Natural killer cell (primary cell): ENCODE data around the gene SHC4. TPM values are rescaled to one million over a fixed set of nuclear protein-coding genes. Genes with fewer than 3 reads are reported as not detected.

Experiments
- ATAC-seq, 3 donors: fragments of 150-1000 bp in 2 of 3; fragments of 200-7000 bp in 1 of 3; cut with Tn5 transposase; 1 replicate in 1 of 3; 2 replicates in 2 of 3; pipeline ENCODE4 v1.10.0; 2021; ENCODE audit warnings: mild to moderate bottlenecking in 2 of 3, moderate library complexity in 2 of 3
- DNase-seq, 2 donors: peaks; one replicate each; pipeline versions ENCODE4 v3.0.0 to v3.0.0-alpha.2; 2013 to 2021; ENCODE audit warnings: mixed read lengths in 1 of 2
- H3K27ac ChIP-seq: one replicate; pipeline ENCODE4 v1.5.1; 2013; ENCODE audit warnings: mild to moderate bottlenecking, low read length
- H3K27me3 ChIP-seq: one replicate; pipeline ENCODE4 v1.6.1; 2013; ENCODE audit warnings: low read length; ENCODE audit not compliant: control insufficient read depth, insufficient read depth
- H3K36me3 ChIP-seq: one replicate; pipeline ENCODE4 v1.6.1; 2013; ENCODE audit warnings: low read length; ENCODE audit not compliant: control insufficient read depth, insufficient read depth
- H3K4me1 ChIP-seq: one replicate; pipeline ENCODE4 v1.6.1; 2013; ENCODE audit warnings: low read length; ENCODE audit not compliant: control insufficient read depth, insufficient read depth
- H3K4me3 ChIP-seq: one replicate; pipeline ENCODE4 v1.5.1; 2013; ENCODE audit warnings: low read length
- H3K9me3 ChIP-seq: one replicate; pipeline ENCODE4 v1.6.1; 2013; ENCODE audit warnings: low read length; ENCODE audit not compliant: control insufficient read depth, insufficient read depth
- H3K27ac Mint-ChIP-seq, 2 donors: one replicate each; pipeline ENCODE4 v1.8.0; 2022; ENCODE audit warnings: mild to moderate bottlenecking in 2 of 2, mixed read lengths in 2 of 2, moderate library complexity in 1 of 2
- H3K27me3 Mint-ChIP-seq, 2 donors: one replicate each; pipeline ENCODE4 v1.8.0; 2022; ENCODE audit warnings: low read depth in 2 of 2, mixed read lengths in 2 of 2
- H3K36me3 Mint-ChIP-seq: one replicate; pipeline ENCODE4 v1.8.0; 2022; ENCODE audit warnings: mixed read lengths
- H3K4me1 Mint-ChIP-seq, 2 donors: one replicate each; pipeline ENCODE4 v1.8.0; 2022; ENCODE audit warnings: mixed read lengths in 2 of 2
- H3K4me3 Mint-ChIP-seq: one replicate; pipeline ENCODE4 v1.8.0; 2022; ENCODE audit warnings: mild to moderate bottlenecking, moderate library complexity, mixed read lengths
- H3K9me3 Mint-ChIP-seq, 2 donors: one replicate each; pipeline ENCODE4 v1.8.0; 2022; ENCODE audit warnings: mixed read lengths in 2 of 2
- WGBS: methylation state at CpG from one replicate; pipeline ENCODE4 v1.1.7; 2013; ENCODE audit warnings: missing lambda C conversion rate; ENCODE audit not compliant: insufficient coverage; 5-methylcytosine and 5-hydroxymethylcytosine counted together
- intact Hi-C: fragments of 100-400 bp; cut with micrococcal nuclease; formaldehyde crosslinking; loops from one replicate; pipeline ENCODE4 v1.14.2; 2022
- total RNA-seq, 4 donors: library from RNA; stranded (reverse); fragments of 120-200 nt in 1 of 4; gene quantifications; one replicate each; pipeline versions ENCODE4 v1.2.3 to v1.2.4, GENCODE V29; 2013 to 2022
- TF ChIP-seq, protein P1 (sequence below): fragments of 200-600 bp; IDR thresholded peaks from one replicate; pipeline ENCODE4 v1.8.0; 2022; ENCODE audit warnings: antibody characterized with exemption

Gene SHC4
- total RNA-seq, 3 donors from 2014 or later (not counting 1 experiment from before 2014, with no cell fraction given): 0.19 to 0.43 (median 0.20) TPM

DNA sequence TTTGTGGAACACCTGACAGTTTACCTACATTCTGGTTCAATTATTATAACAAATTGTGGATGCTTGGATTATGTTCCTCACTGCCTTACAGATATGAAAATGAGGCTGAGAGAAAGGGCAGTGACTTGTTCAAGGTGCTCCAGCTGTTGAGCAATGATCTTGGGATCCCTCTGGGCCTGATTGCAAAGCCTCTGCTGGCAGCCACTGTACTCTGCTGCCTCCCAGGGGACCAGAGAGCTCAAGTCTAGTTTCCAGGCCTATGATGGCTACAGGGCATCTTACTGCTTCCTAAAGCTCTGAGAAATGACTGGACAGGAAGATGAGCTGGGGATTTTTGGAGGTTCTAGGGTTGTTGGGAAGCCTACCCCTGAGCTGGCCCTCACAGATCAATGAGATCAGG, 2.3 kb upstream of the SHC4 start:
- Mint-ChIP-seq H3K36me3 (no peaks in the 10 kb centered on the region), H3K27ac (peak overlapping the region in 1 of 2 donors; percentile 68), H3K4me3 (peak overlapping the region; percentile 38), H3K27me3 (peaks cover 0 to 6% of the 10 kb centered on the region in 2 donors), H3K9me3 (no peaks in the 10 kb centered on the region), H3K4me1 (peaks cover 41 to 44% of the 10 kb centered on the region in 2 donors)
- intact Hi-C loops: loop anchor here (2.0 kb wide), 1 partner anchor 87 kb away; the partner anchor contains the start of gene EID1
- H3K36me3 ChIP-seq: no peaks in the 10 kb centered on the region
- H3K9me3 ChIP-seq: no peaks in the 10 kb centered on the region
- H3K4me3 ChIP-seq: no peak overlapping the region
- TF ChIP-seq, protein P1, sequence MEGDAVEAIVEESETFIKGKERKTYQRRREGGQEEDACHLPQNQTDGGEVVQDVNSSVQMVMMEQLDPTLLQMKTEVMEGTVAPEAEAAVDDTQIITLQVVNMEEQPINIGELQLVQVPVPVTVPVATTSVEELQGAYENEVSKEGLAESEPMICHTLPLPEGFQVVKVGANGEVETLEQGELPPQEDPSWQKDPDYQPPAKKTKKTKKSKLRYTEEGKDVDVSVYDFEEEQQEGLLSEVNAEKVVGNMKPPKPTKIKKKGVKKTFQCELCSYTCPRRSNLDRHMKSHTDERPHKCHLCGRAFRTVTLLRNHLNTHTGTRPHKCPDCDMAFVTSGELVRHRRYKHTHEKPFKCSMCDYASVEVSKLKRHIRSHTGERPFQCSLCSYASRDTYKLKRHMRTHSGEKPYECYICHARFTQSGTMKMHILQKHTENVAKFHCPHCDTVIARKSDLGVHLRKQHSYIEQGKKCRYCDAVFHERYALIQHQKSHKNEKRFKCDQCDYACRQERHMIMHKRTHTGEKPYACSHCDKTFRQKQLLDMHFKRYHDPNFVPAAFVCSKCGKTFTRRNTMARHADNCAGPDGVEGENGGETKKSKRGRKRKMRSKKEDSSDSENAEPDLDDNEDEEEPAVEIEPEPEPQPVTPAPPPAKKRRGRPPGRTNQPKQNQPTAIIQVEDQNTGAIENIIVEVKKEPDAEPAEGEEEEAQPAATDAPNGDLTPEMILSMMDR: no peak
- no peak for DNase-seq
- H3K27ac ChIP-seq: no peak overlapping the region
- peaks cover 13% of the 10 kb centered on the region for H3K27me3 ChIP-seq
- no peak for ATAC-seq
- H3K4me1 ChIP-seq: peaks cover 40% of the 10 kb centered on the region

DNA sequence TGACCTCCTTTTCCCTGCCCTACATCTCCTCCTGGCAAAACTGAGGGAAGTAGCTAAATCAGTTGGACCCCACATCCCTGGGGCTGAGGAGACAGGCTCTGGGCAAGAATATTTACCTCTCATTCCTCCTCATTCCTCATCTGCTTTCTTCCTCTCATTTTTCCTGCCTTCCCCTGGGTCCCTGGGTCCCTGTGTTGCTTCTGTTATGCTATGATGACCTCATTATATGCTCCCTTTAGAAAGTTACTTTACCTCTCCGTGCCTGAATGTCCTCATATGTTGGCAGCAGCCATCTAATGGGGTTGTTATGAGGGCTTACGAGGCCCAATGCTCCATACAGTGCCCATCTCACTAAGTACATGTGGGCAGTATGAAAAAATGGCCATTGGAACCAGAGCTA, 1.2 kb upstream of the SHC4 start:
- TF ChIP-seq, protein P1: no peak
- Histone ChIP-seq H3K4me3 (no peak overlapping the region), H3K4me1 (peaks cover 40% of the 10 kb centered on the region), H3K36me3 (no peaks in the 10 kb centered on the region), H3K27me3 (peaks cover 13% of the 10 kb centered on the region), H3K9me3 (no peaks in the 10 kb centered on the region), H3K27ac (no peak overlapping the region)
- ATAC-seq (no peak), DNase-seq (no peak)
- Mint-ChIP-seq H3K36me3 (no peaks in the 10 kb centered on the region), H3K4me3 (peak overlapping the region; percentile 66), H3K27me3 (no peaks in the 10 kb centered on the region), H3K4me1 (peaks cover 41 to 44% of the 10 kb centered on the region in 2 donors), H3K9me3 (no peaks in the 10 kb centered on the region), H3K27ac (peak overlapping the region in 1 of 2 donors; percentile 24)
- intact Hi-C loops: no loop called here
- WGBS: 94% methylated on average over 2 of the region's 2 CpGs

DNA sequence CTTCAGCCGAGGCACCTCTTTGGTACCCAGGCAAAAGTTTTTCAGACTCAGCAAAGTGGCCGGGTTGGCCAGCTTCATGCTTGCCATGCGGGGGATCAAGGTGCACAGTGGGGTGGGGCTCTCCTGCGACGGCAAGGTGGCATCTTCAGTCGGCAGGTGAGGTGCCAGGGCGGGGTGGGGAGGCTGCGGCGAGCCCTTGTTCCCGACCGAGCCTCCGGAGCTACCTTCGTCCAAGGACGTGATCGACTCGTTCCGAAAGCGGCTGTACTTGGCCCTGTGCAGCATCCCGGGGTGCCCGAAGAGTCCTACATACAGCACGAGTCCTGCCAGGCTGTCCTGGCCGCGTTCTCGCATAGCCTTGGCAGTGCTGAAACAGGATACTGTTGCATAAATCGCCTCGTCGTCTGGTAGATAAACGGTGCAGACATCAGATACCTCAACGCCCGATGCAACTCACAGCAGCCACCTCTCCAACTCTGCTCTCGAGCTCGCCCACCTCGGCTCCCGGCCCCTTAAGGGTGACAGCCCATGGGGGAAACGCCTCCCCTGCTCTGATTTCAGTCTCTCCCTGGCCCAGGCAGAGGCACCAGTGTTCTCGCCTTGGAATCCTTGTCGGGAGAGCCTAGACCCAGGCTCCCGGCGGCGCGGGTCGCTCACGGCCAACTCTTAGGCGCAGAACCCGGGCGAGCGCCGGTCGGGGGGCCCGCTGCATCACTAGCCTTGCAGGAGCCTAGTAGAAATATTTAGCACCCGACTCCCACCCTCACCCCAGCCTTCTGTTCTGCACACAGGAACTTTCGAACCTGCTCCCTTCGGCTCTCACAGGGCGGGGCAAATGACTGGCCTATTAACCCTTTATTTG, 826 bp downstream of the SHC4 start:
- Mint-ChIP-seq H3K36me3 (no peaks in the 10 kb centered on the region), H3K4me3 (peak overlapping the region; percentile 90), H3K27ac (peak overlapping the region in 1 of 2 donors; percentile 68), H3K4me1 (peaks cover 41 to 44% of the 10 kb centered on the region in 2 donors), H3K9me3 (no peaks in the 10 kb centered on the region), H3K27me3 (no peaks in the 10 kb centered on the region)
- H3K4me1 ChIP-seq: peaks cover 40% of the 10 kb centered on the region
- H3K27ac ChIP-seq: no peak overlapping the region
- H3K4me3 ChIP-seq: peak overlapping the region; percentile 21
- H3K36me3 ChIP-seq: no peaks in the 10 kb centered on the region
- H3K9me3 ChIP-seq: no peaks in the 10 kb centered on the region
- DNase-seq: peak in 1 of 2 donors; percentile 25
- 22% methylated on average over 54 of the region's 54 CpGs for WGBS
- intact Hi-C loops: no loop called here
- H3K27me3 ChIP-seq: peaks cover 13% of the 10 kb centered on the region
- TF ChIP-seq, protein P1: no peak
- peak in 2 of 3 donors; percentile 30 for ATAC-seq
